GM12892 (cell line): ENCODE data around the gene SV2C.

ENCODE experiments used
- POLR2A ChIP-seq: IDR thresholded peaks from 2 replicates; pipeline ENCODE4 v1.6.1; 2011; ENCODE audit warnings: low read depth, low read length, control low read depth
- POLR2AphosphoS5 ChIP-seq: IDR thresholded peaks from 2 replicates; pipeline ENCODE4 v1.6.1; 2011; ENCODE audit warnings: low read depth, low read length, control low read depth

DNA sequence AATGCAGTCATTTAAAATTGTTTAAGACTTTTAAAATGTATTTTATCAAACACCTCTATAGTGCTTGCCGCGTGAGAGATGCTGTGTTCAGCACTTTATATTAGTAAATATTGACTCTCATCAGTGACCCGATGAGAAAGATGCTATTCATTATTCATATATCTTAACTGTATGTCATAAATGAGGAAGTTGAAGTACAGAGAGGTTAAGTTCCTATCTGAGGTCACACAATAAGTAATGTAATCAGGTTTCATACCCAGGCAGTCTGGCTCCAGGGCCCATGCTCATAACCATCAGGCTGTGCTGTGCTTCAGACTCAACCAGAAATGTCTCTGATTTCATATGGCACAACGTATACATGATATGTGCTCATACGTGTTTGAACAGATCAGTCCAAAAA is 119.0 kb downstream of the SV2C start:
- no peak for TF ChIP-seq POLR2AphosphoS5
- TF ChIP-seq POLR2A, result no peak
